ENCODE data around the gene ATAD3A. TPM values are rescaled to one million over a fixed set of nuclear protein-coding genes. Genes with fewer than 3 reads are reported as not detected.
"Not testable (repeated sequence)": the region's sequence is repeated elsewhere in the genome, so short reads cannot be mapped to it uniquely, and the experiment has no call there.

Gene ATAD3A
- total RNA-seq, 2 donors from 2014 or later, result 24.9 to 34.2 TPM

GRCh38 chr1:1519805-1520505 is 8.0 kb downstream of the ATAD3A start:
- not testable (repeated sequence) for H3K27me3 Mint-ChIP-seq (ENCODE audit: low read depth); H3K4me3 Mint-ChIP-seq; H3K4me1 Mint-ChIP-seq (ENCODE audit: low read depth); DNase-seq; H3K9me3 Mint-ChIP-seq; ATAC-seq (replicated peaks in 1 of 2); H3K36me3 Mint-ChIP-seq (ENCODE audit: insufficient read depth in 2 of 2); H3K27ac Mint-ChIP-seq

GRCh38 chr1:1521331-1521730 is 9.4 kb downstream of the ATAD3A start:
- peaks cover 3 to 4% of the 10 kb centered on the region in 2 donors for H3K36me3 Mint-ChIP-seq (ENCODE audit: insufficient read depth in 2 of 2)
- H3K27ac Mint-ChIP-seq, result no peak overlapping the region
- no peaks in the 10 kb centered on the region for H3K9me3 Mint-ChIP-seq
- no peaks in the 10 kb centered on the region for H3K4me1 Mint-ChIP-seq (ENCODE audit: low read depth)
- H3K27me3 Mint-ChIP-seq (ENCODE audit: low read depth), result no peaks in the 10 kb centered on the region
- ATAC-seq (replicated peaks in 1 of 2), result no peak
- no peak for DNase-seq
- H3K4me3 Mint-ChIP-seq, result no peak overlapping the region

- H3K27me3 Mint-ChIP-seq (ENCODE audit: low read depth); H3K4me3 Mint-ChIP-seq; H3K4me1 Mint-ChIP-seq (ENCODE audit: low read depth); DNase-seq; ATAC-seq (replicated peaks in 1 of 2); H3K36me3 Mint-ChIP-seq (ENCODE audit: insufficient read depth in 2 of 2); H3K9me3 Mint-ChIP-seq; H3K27ac Mint-ChIP-seq: not testable (repeated sequence)
Observed at GRCh38 chr1:1522536-1522935, 10.6 kb downstream of the ATAD3A start.

GRCh38 chr1:1523226-1523625 is 11.3 kb downstream of the ATAD3A start:
- not testable (repeated sequence) for H3K4me1 Mint-ChIP-seq (ENCODE audit: low read depth); DNase-seq; ATAC-seq (replicated peaks in 1 of 2); H3K27ac Mint-ChIP-seq; H3K9me3 Mint-ChIP-seq; H3K4me3 Mint-ChIP-seq; H3K27me3 Mint-ChIP-seq (ENCODE audit: low read depth); H3K36me3 Mint-ChIP-seq (ENCODE audit: insufficient read depth in 2 of 2)

- not testable (repeated sequence) for ATAC-seq (replicated peaks in 1 of 2); H3K9me3 Mint-ChIP-seq; H3K36me3 Mint-ChIP-seq (ENCODE audit: insufficient read depth in 2 of 2); H3K27me3 Mint-ChIP-seq (ENCODE audit: low read depth); H3K27ac Mint-ChIP-seq; DNase-seq; H3K4me3 Mint-ChIP-seq; H3K4me1 Mint-ChIP-seq (ENCODE audit: low read depth)
Observed at GRCh38 chr1:1523651-1524050, 11.7 kb downstream of the ATAD3A start.

GRCh38 chr1:1524750-1525383 is 12.9 kb downstream of the ATAD3A start:
- not testable (repeated sequence) for H3K4me1 Mint-ChIP-seq (ENCODE audit: low read depth); ATAC-seq (replicated peaks in 1 of 2); H3K36me3 Mint-ChIP-seq (ENCODE audit: insufficient read depth in 2 of 2); DNase-seq; H3K27me3 Mint-ChIP-seq (ENCODE audit: low read depth); H3K4me3 Mint-ChIP-seq; H3K27ac Mint-ChIP-seq; H3K9me3 Mint-ChIP-seq

- not testable (repeated sequence) for H3K4me3 Mint-ChIP-seq; H3K27me3 Mint-ChIP-seq (ENCODE audit: low read depth); H3K9me3 Mint-ChIP-seq; ATAC-seq (replicated peaks in 1 of 2); DNase-seq; H3K27ac Mint-ChIP-seq; H3K4me1 Mint-ChIP-seq (ENCODE audit: low read depth)
- H3K36me3 Mint-ChIP-seq (ENCODE audit: insufficient read depth in 2 of 2), result peaks cover 0 to 13% of the 10 kb centered on the region in 2 donors
Observed at GRCh38 chr1:1526476-1526875, 14.5 kb downstream of the ATAD3A start.

- Mint-ChIP-seq H3K36me3 (ENCODE audit: insufficient read depth in 2 of 2) (peaks cover 4 to 17% of the 10 kb centered on the region in 2 donors), H3K9me3 (peaks cover 0 to 4% of the 10 kb centered on the region in 2 donors), H3K27ac (no peak overlapping the region), H3K4me3 (no peak overlapping the region), H3K4me1 (ENCODE audit: low read depth) (no peaks in the 10 kb centered on the region), H3K27me3 (ENCODE audit: low read depth) (no peaks in the 10 kb centered on the region)
- ATAC-seq (replicated peaks in 1 of 2) (no peak), DNase-seq (no peak)
Observed at GRCh38 chr1:1527092-1527816, 15.3 kb downstream of the ATAD3A start.

GRCh38 chr1:1528301-1529267 is 16.6 kb downstream of the ATAD3A start:
- Mint-ChIP-seq H3K36me3 (ENCODE audit: insufficient read depth in 2 of 2) (peaks cover 4 to 20% of the 10 kb centered on the region in 2 donors), H3K9me3 (peaks cover 0 to 4% of the 10 kb centered on the region in 2 donors), H3K27me3 (ENCODE audit: low read depth) (no peaks in the 10 kb centered on the region), H3K4me1 (ENCODE audit: low read depth) (no peaks in the 10 kb centered on the region), H3K27ac (no peak overlapping the region), H3K4me3 (no peak overlapping the region)
- DNase-seq (no peak), ATAC-seq (replicated peaks in 1 of 2) (no peak)

GRCh38 chr1:1529321-1529720 is 17.4 kb downstream of the ATAD3A start:
- Mint-ChIP-seq H3K9me3 (peaks cover 0 to 4% of the 10 kb centered on the region in 2 donors), H3K27me3 (ENCODE audit: low read depth) (no peaks in the 10 kb centered on the region), H3K36me3 (ENCODE audit: insufficient read depth in 2 of 2) (peaks cover 4 to 20% of the 10 kb centered on the region in 2 donors), H3K4me1 (ENCODE audit: low read depth) (no peaks in the 10 kb centered on the region), H3K27ac (no peak overlapping the region), H3K4me3 (no peak overlapping the region)
- no peak for ATAC-seq (replicated peaks in 1 of 2)
- DNase-seq, result no peak

- peaks cover 0 to 4% of the 10 kb centered on the region in 2 donors for H3K9me3 Mint-ChIP-seq
- no peak overlapping the region for H3K27ac Mint-ChIP-seq
- peaks cover 4 to 20% of the 10 kb centered on the region in 2 donors for H3K36me3 Mint-ChIP-seq (ENCODE audit: insufficient read depth in 2 of 2)
- H3K27me3 Mint-ChIP-seq (ENCODE audit: low read depth), result no peaks in the 10 kb centered on the region
- H3K4me1 Mint-ChIP-seq (ENCODE audit: low read depth), result no peaks in the 10 kb centered on the region
- no peak overlapping the region for H3K4me3 Mint-ChIP-seq
- DNase-seq, result no peak
- ATAC-seq (replicated peaks in 1 of 2), result no peak
Observed at GRCh38 chr1:1529936-1530335, 18.0 kb downstream of the ATAD3A start.

- H3K9me3 Mint-ChIP-seq, result peaks cover 0 to 4% of the 10 kb centered on the region in 2 donors
- H3K27me3 Mint-ChIP-seq (ENCODE audit: low read depth), result no peaks in the 10 kb centered on the region
- H3K27ac Mint-ChIP-seq, result no peak overlapping the region
- no peak overlapping the region for H3K4me3 Mint-ChIP-seq
- DNase-seq (no peak), ATAC-seq (replicated peaks in 1 of 2) (no peak)
- H3K36me3 Mint-ChIP-seq (ENCODE audit: insufficient read depth in 2 of 2), result peaks cover 4 to 20% of the 10 kb centered on the region in 2 donors
- no peaks in the 10 kb centered on the region for H3K4me1 Mint-ChIP-seq (ENCODE audit: low read depth)
Observed at GRCh38 chr1:1531947-1532346, 20.0 kb downstream of the ATAD3A start.
